AG09309 (cell line): Measurements from ENCODE around the gene TXNRD2.
"Not testable (repeated sequence)": the region's sequence is repeated elsewhere in the genome, so short reads cannot be mapped to it uniquely, and the experiment has no call there.

ENCODE experiments used
- DNase-seq: peaks from one replicate; pipeline ENCODE4 v3.0.0-alpha.2; 2010; ENCODE audit warnings: low read depth
- H3K4me3 ChIP-seq: 2 replicates; pipeline ENCODE4 v1.5.1; 2011; ENCODE audit warnings: mild to moderate bottlenecking, low read depth, low read length, moderate library complexity; ENCODE audit not compliant: control insufficient read depth
- TF ChIP-seq, protein P1 (sequence below): IDR thresholded peaks from 2 replicates; pipeline ENCODE4 v1.5.1; 2011; ENCODE audit warnings: mild to moderate bottlenecking, low read depth, low read length, inconsistent platforms; ENCODE audit not compliant: insufficient read depth, control insufficient read depth; ENCODE audit errors: missing control alignments

Gene TXNRD2

DNA sequence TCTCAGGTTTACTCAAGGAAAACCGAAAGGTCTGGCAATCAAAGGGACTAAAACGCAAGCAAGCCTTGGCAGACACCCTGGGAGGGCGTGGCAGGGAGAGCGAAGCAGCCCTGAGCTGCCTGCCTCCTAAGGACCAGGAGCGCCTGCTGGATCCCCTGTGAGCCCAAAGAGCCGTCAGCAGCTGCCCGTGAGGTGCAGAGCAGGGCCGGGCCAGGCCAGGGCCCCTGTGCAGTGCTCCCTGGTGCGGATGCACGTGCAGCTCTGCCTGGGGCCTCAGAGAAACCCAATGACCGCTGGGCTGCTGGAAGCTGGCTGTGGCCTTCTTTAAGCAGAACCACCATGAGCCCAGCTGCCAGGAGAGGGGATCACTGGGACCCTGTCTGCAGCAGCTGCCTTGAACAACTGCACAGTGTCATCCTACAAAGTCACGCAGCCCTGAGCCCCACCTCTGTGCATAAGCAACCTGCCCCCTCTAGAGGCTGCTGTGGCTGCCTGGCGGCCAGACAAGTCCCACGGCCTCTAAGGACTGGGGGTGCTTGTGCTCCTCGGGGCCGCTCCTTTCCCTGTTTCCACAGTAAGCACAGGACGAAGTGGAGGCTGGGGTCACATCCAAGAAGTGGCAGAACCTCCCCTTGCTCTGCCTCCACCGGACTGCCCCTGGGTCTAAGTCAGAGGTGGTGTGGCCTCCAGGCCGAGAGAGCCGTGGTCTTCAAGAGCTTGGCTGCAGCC, 29.2 kb downstream of the TXNRD2 start:
- H3K4me3 ChIP-seq = no peak overlapping the region
- no peak for DNase-seq
- TF ChIP-seq, protein P1, sequence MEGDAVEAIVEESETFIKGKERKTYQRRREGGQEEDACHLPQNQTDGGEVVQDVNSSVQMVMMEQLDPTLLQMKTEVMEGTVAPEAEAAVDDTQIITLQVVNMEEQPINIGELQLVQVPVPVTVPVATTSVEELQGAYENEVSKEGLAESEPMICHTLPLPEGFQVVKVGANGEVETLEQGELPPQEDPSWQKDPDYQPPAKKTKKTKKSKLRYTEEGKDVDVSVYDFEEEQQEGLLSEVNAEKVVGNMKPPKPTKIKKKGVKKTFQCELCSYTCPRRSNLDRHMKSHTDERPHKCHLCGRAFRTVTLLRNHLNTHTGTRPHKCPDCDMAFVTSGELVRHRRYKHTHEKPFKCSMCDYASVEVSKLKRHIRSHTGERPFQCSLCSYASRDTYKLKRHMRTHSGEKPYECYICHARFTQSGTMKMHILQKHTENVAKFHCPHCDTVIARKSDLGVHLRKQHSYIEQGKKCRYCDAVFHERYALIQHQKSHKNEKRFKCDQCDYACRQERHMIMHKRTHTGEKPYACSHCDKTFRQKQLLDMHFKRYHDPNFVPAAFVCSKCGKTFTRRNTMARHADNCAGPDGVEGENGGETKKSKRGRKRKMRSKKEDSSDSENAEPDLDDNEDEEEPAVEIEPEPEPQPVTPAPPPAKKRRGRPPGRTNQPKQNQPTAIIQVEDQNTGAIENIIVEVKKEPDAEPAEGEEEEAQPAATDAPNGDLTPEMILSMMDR = no peak

DNA sequence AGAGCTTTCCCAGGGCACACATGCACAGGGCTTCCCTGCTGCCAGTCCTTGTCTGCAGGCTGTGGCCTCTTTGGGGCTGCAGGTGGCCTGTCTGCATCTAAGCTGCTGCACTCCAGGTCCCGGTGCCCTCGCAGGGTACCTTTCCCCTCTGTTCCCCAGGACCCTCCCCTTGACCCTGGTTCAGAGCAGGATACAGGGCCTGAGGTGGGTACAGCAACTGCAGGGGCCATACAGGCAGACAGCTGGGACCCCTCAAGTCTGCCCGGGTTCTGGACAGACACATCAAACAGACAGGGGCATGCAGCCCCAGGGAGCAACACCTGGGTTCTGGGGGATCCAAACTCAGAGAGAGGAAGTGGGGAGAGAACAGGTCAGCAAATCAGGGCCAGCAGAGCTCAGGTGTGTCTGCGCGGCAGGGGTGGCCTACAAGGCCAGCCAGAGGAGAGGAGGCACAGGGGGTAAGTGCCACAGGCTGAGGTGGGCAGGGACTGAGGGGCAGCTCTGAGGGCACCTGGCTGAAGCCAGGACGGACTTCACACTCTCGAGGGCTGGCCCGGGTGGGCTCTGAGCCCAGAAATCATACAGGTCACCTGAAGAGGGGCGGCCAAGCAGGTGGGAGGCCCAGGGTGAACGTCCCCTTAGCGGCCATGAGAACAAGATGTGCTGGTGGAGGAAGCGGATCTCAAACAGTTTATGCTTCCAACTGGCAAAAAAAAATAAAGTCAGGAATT, 29.9 kb downstream of the TXNRD2 start:
- H3K4me3 ChIP-seq = no peak overlapping the region
- TF ChIP-seq, protein P1 = no peak
- no peak for DNase-seq

DNA sequence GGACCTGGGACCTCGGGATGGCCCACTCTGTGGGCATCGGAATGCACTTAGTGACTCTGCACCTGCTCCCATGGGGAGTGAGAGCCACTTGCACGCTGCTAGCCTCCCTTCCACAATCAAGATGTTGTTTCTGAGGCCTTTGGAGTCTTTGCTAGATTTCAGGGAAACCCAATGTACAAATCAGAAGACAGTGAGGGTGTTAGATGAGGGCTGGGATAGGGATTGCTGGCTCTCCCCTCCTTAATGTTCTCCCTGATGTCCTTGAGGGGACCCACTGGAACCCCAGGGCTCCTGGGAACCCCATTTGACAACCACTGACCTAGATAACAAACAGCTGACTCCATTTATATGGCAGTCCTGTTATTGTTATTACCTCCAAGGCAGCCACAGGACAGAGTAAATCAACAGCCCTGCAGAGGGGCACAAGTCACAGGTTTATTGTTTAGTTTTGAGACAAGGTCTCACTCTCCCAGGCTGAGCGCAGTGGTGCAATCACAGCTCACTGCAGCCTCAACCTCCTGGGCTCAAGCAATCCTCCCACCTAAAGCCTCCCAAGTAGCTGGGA, 31.4 kb downstream of the TXNRD2 start:
- TF ChIP-seq, protein P1 = no peak
- no peak overlapping the region for H3K4me3 ChIP-seq
- DNase-seq = no peak

DNA sequence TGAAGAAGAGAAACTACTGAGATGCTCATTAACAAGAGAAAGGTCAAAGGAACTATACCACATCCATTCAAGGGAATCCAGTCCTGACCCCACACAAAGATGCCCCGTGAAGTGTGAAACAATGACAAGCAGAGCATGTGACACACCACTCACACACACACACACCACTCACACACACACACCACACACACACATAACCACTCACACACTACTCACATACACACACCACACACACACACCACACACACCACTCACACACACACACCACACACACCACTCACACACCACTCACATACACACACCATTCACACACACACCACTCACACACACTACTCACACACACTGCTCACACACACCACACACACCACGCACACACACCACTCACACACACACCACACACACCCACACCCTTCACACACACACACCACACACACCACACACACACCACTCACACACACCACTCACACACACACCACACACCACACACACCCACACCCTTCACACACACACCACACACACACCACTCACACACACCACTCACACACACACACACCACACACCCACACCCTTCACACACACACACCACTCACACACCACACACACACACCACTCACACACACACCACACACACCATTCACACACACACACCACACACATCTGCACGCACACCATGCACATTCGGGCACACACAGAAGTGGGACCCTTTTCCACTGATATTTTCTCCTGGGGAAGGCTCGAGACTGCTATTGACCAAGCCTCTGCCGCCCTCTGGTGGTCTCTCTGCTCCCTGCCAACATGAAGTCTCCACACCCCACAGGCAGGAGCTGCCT, 32.1 kb downstream of the TXNRD2 start:
- peak; percentile 21 for DNase-seq
- TF ChIP-seq, protein P1 = peak; percentile 94
- H3K4me3 ChIP-seq = no peak overlapping the region

DNA sequence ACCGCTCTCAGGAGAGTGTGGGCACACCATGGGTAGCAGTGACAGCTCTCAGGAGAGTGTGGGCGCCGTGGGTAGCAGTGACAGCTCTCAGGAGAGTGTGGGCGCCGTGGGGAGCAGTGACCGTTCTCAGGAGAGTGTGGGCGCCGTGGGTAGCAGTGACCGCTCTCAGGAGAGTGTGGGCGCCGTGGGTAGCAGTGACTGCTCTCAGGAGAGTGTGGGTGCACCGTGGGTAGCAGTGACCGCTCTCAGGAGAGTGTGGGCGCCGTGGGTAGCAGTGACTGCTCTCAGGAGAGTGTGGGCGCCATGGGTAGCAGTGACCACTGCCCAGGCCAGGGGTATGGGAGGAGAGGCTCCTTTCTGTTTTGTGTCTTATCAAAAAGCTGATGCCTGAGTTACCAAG, 33.7 kb downstream of the TXNRD2 start:
- not testable (repeated sequence) for DNase-seq, H3K4me3 ChIP-seq

DNA sequence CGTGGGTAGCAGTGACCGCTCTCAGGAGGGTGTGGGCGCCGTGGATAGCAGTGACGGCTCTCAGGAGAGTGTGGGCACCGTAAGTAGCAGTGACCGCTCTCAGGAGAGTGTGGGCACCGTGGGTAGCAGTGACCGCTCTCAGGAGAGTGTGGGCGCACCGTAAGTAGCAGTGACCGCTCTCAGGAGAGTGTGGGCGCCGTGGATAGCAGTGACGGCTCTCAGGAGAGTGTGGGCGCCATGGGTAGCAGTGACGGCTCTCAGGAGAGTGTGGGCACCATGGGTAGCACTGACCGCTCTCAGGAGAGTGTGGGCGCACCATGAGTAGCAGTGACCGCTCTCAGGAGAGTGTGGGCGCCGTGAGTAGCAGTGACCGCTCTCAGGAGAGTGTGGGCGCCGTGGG, 34.8 kb downstream of the TXNRD2 start:
- not testable (repeated sequence) for DNase-seq

DNA sequence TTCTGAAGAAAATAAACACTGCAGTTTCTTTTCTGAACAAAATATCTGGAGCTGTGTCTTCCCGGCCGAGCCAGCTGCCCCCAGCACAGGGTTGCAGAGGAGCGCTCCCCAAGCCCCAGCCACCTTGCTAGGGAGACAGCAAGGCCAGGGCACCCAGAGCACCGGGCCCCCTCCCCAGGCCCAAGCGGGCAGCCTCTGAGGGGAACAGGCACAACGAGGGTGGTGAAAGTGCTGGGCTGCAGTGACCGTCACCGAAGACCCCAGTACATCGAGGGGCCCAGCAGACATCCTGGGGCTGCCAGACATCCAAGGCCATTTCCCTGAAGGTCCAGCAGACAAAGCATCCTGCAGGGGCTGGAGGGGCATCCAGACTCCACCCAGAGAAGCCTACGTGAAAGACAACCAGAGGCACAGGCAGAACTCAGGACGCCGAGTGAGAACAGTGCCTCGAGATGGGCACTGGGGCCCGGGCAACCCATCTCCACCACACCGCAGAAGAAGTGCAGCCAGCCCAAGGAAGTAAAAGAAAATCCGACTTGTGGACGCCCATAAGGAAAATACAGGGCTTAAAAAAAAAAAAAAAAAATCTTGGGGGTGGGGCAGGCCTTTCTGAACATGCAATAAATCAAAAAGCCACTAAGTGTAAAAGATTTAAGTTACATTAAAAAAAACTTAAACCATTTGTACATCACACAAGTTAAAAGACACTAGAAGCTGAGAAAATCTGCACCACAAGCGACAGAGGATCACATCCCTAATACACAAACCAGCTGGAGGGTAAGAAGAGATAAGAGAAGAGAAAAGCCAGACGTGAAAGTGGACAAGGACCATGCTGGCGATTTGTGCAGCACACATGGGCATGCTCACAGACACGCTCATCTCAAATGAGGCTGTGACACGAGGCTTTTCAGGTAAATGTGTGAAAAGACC, 36.0 kb downstream of the TXNRD2 start:
- DNase-seq = no peak
- TF ChIP-seq, protein P1 = no peak
- no peak overlapping the region for H3K4me3 ChIP-seq

More for the DNA sequence above, 34.8 kb downstream of the TXNRD2 start:
- H3K4me3 ChIP-seq = not testable (repeated sequence)
